GM12873 (cell line): ENCODE results near the gene S100Z.

Experiments
- TF ChIP-seq, protein P1 (sequence below): IDR thresholded peaks from 2 replicates; pipeline ENCODE4 v1.5.1; 2012; ENCODE audit warnings: low read depth, mild to moderate bottlenecking, moderate library complexity, low read length, control low read depth; ENCODE audit not compliant: insufficient read depth; ENCODE audit errors: missing control alignments

Gene S100Z

GRCh38 chr5:76849419-76850291 lies at the start of gene S100Z:
TSS of gene S100Z (plus strand) at chr5:76850014. CDS start at chr5:76875360, 25,346 bp downstream.
- TF ChIP-seq, protein P1, sequence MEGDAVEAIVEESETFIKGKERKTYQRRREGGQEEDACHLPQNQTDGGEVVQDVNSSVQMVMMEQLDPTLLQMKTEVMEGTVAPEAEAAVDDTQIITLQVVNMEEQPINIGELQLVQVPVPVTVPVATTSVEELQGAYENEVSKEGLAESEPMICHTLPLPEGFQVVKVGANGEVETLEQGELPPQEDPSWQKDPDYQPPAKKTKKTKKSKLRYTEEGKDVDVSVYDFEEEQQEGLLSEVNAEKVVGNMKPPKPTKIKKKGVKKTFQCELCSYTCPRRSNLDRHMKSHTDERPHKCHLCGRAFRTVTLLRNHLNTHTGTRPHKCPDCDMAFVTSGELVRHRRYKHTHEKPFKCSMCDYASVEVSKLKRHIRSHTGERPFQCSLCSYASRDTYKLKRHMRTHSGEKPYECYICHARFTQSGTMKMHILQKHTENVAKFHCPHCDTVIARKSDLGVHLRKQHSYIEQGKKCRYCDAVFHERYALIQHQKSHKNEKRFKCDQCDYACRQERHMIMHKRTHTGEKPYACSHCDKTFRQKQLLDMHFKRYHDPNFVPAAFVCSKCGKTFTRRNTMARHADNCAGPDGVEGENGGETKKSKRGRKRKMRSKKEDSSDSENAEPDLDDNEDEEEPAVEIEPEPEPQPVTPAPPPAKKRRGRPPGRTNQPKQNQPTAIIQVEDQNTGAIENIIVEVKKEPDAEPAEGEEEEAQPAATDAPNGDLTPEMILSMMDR, result no peak

DNA sequence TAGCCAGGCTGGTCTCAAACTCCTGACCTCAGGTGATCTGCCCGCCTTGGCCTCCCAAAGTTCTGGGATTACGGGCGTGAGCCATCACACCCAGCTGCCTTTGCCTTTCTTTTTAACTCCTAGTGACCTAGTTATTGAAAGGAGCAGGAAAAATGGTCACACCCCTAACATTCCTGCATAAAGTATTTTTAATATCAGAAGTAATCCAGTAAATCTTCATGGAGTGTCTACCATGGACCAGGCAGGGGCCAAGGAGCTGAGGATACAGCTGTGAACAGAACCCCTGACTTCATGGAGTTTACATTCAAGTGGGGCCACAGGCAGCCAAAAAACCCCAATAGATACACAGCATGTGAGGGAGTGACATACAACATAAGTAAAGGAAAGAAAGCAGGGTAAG lies 49.2 kb upstream of the S100Z start:
- TF ChIP-seq, protein P1, result no peak

GRCh38 chr5:76801159-76801802 lies 48.5 kb upstream of the S100Z start:
- TF ChIP-seq, protein P1, result no peak

DNA sequence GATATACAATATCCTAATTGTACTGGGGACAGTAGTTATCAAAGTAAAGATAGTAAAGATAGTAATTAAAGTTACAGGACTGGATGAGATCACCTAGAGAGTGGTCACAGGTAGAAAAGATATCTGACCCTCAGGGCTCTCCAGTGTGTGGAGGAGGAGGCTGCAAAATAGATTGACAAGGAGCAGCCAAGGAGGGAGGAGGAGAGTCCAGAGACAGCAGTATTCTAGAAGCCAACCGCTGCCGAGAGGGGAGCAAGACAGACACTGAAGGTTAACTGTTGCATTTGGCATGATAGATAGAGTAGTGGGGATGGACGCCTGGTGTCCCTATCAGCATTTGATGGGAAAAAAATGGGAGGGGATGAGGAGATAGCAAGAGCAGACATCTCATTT lies 48.0 kb upstream of the S100Z start:
- TF ChIP-seq, protein P1, result no peak

- TF ChIP-seq, protein P1, result no peak
These were observed 45.5 kb upstream of the S100Z start for GRCh38 chr5:76804266-76804665.

DNA sequence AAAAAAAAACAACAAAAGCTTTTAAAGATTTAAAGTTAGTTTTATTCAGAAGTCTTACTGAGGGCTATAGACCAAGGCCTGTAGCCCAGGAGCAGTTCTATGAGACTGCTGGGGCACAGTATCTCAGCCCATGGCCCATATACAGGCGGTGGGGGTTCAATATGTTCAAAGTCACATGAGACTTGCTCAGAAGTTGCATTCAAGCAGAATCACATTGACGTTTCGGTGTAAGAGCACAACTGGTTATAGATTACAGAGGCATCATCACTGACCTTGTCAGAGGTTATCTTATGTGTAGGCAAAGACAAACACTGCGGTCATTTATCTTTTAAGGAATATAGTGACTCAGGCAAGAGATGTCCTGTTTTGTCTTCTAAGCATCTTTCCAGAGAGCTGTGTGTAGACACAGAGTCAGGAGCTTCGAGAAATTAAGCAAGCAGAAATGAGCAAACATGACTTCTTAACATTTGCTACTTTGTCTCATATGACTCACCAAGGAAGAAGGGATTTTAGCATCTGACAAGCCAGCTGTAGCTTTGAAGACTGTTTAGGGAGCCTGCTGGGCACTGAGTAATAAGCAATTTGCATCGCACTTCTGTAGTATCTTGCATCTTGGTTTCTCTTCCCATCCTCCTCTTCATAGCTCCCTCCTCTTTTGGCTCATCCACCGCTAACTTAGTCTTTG lies 43.9 kb upstream of the S100Z start:
- TF ChIP-seq, protein P1, result no peak

GRCh38 chr5:76807296-76807695 lies 42.5 kb upstream of the S100Z start:
- TF ChIP-seq, protein P1, result no peak
